ENCODE measurements around the gene NFIA. TPM values are rescaled to one million over a fixed set of nuclear protein-coding genes. Genes with fewer than 3 reads are reported as not detected.

Gene NFIA
- total and polyA plus RNA-seq, 2 donors (not counting 1 experiment from before 2014, with no cell fraction given) = 0.28 to 0.54 TPM

GRCh38 chr1:61207416-61207815 lies 125.1 kb downstream of the NFIA start:
- Histone ChIP-seq H3K36me3 (replicated peaks in 1 of 2; ENCODE audit: control extremely low read depth in 1 of 2, control insufficient read depth in 1 of 2, extremely low read depth in 1 of 2, insufficient read depth in 2 of 2, low read length in 1 of 2) (no peaks in the 10 kb centered on the region), H3K4me2 (replicated peaks; ENCODE audit: low read depth, low read length, poor library complexity, severe bottlenecking) (no peak overlapping the region), H3K27ac (ENCODE audit: low read length in 2 of 2) (no peak overlapping the region), H3K27me3 (replicated peaks in 1 of 4; ENCODE audit: control extremely low read depth in 1 of 4, control insufficient read depth in 3 of 4, insufficient read depth in 4 of 4, low read length in 3 of 4) (peaks cover 0 to 4% (median 1%) of the 10 kb centered on the region in 4 experiments), H3K4me3 (ENCODE audit: control extremely low read depth in 1 of 5, extremely low read depth in 1 of 5, insufficient read depth in 1 of 5, low read depth in 2 of 5, low read length in 4 of 5) (no peak overlapping the region), H3K4me1 (ENCODE audit: control insufficient read depth in 2 of 2, insufficient read depth in 2 of 2, low read length in 2 of 2) (no peaks in the 10 kb centered on the region), H3K9me3 (ENCODE audit: control extremely low read depth in 1 of 3, control insufficient read depth in 2 of 3, insufficient read depth in 1 of 3, low read length in 2 of 3) (no peaks in the 10 kb centered on the region), H4K20me1 (ENCODE audit: control insufficient read depth, insufficient read depth, low read length, poor library complexity, severe bottlenecking) (no peaks in the 10 kb centered on the region), H3K79me2 (ENCODE audit: control insufficient read depth, insufficient read depth, low read length) (no peaks in the 10 kb centered on the region), H2AFZ (ENCODE audit: insufficient read depth, low read depth, low read length, poor library complexity, severe bottlenecking) (no peak overlapping the region), H3K9ac (ENCODE audit: low read length) (no peak overlapping the region)
- Mint-ChIP-seq H3K4me3 (no peak overlapping the region), H3K4me1 (no peaks in the 10 kb centered on the region), H3K27ac (no peak overlapping the region), H3K27me3 (peaks cover 13% of the 10 kb centered on the region), H3K9me3 (ENCODE audit: insufficient read depth) (no peaks in the 10 kb centered on the region)
- DNase-seq (no peak), ATAC-seq (ENCODE audit: low read depth) (no peak)
- TF ChIP-seq EZH2 (IDR thresholded peaks at IDR 0.05; ENCODE audit: borderline replicate concordance, insufficient read depth, low read depth, low read length, poor library complexity, severe bottlenecking) (no peak), CTCF (IDR thresholded peaks at IDR 0.05) (no peak)
- 88% methylated on average over 2 of the region's 5 CpGs for WGBS (ENCODE audit: insufficient coverage)
- CTCF ChIA-PET = no interaction called here
- intact Hi-C loops (cut with micrococcal nuclease) = loop anchor here (10.0 kb wide), 1 partner anchor 153 kb away; no protein-coding TSS in a partner anchor
- POLR2A ChIA-PET = no interaction called here

- no peak overlapping the region for H3K4me3 ChIP-seq (ENCODE audit: control extremely low read depth in 1 of 5, extremely low read depth in 1 of 5, insufficient read depth in 1 of 5, low read depth in 2 of 5, low read length in 4 of 5)
- H3K4me1 ChIP-seq (ENCODE audit: control insufficient read depth in 2 of 2, insufficient read depth in 2 of 2, low read length in 2 of 2) = no peaks in the 10 kb centered on the region
- H3K9me3 ChIP-seq (ENCODE audit: control extremely low read depth in 1 of 3, control insufficient read depth in 2 of 3, insufficient read depth in 1 of 3, low read length in 2 of 3) = no peaks in the 10 kb centered on the region
- no peak overlapping the region for H3K9ac ChIP-seq (ENCODE audit: low read length)
- no peak overlapping the region for H3K27ac ChIP-seq (ENCODE audit: low read length in 2 of 2)
- no peak for ATAC-seq (ENCODE audit: low read depth)
- no peaks in the 10 kb centered on the region for H4K20me1 ChIP-seq (ENCODE audit: control insufficient read depth, insufficient read depth, low read length, poor library complexity, severe bottlenecking)
- Mint-ChIP-seq H3K4me1 (no peaks in the 10 kb centered on the region), H3K27ac (no peak overlapping the region), H3K9me3 (ENCODE audit: insufficient read depth) (no peaks in the 10 kb centered on the region), H3K27me3 (peaks cover 9% of the 10 kb centered on the region), H3K4me3 (no peak overlapping the region)
- no peaks in the 10 kb centered on the region for H3K79me2 ChIP-seq (ENCODE audit: control insufficient read depth, insufficient read depth, low read length)
- H2AFZ ChIP-seq (ENCODE audit: insufficient read depth, low read depth, low read length, poor library complexity, severe bottlenecking) = no peak overlapping the region
- TF ChIP-seq CTCF (IDR thresholded peaks at IDR 0.05) (no peak), EZH2 (IDR thresholded peaks at IDR 0.05; ENCODE audit: borderline replicate concordance, insufficient read depth, low read depth, low read length, poor library complexity, severe bottlenecking) (no peak)
- ChIA-PET POLR2A (no interaction called here), CTCF (interaction anchor here (4.1 kb wide), 1 partner anchor 159 kb away, joined by 20 read pairs; no protein-coding TSS in a partner anchor)
- no peaks in the 10 kb centered on the region for H3K36me3 ChIP-seq (replicated peaks in 1 of 2; ENCODE audit: control extremely low read depth in 1 of 2, control insufficient read depth in 1 of 2, extremely low read depth in 1 of 2, insufficient read depth in 2 of 2, low read length in 1 of 2)
- peaks cover 0 to 4% (median 1%) of the 10 kb centered on the region in 4 experiments for H3K27me3 ChIP-seq (replicated peaks in 1 of 4; ENCODE audit: control extremely low read depth in 1 of 4, control insufficient read depth in 3 of 4, insufficient read depth in 4 of 4, low read length in 3 of 4)
- intact Hi-C loops (cut with micrococcal nuclease) = loop anchor here (10.0 kb wide), 1 partner anchor 153 kb away; no protein-coding TSS in a partner anchor
- H3K4me2 ChIP-seq (replicated peaks; ENCODE audit: low read depth, low read length, poor library complexity, severe bottlenecking) = no peak overlapping the region
- no peak for DNase-seq
These were observed 125.8 kb downstream of the NFIA start for GRCh38 chr1:61208172-61208571.

Data from B cell (primary cell).